GM18951 (cell line): ENCODE data around the gene RGL1.

ENCODE experiments used
- POLR2A ChIP-seq: IDR thresholded peaks from 4 replicates; pipeline ENCODE4 v1.6.1; 2011; ENCODE audit warnings: mild to moderate bottlenecking; ENCODE audit not compliant: insufficient read length, insufficient read depth; ENCODE audit errors: extremely low read depth
- in situ Hi-C: fragments of 300-500 bp; cut with MboI; formaldehyde crosslinking; loops from one replicate; pipeline ENCODE4 v1.12.0; 2022; ENCODE audit warnings: low sequenced_read_pairs, mixed read lengths, inconsistent platforms; ENCODE audit not compliant: unreplicated experiment

The RGL1 gene

GRCh38 chr1:183841950-183842794 is 37.3 kb downstream of the RGL1 start:
- in situ Hi-C loops = no loop called here
- TF ChIP-seq POLR2A = no peak

- in situ Hi-C loops = no loop called here
- TF ChIP-seq POLR2A = no peak
These were observed 37.9 kb downstream of the RGL1 start for GRCh38 chr1:183842795-183843144.

- in situ Hi-C loops = no loop called here
- no peak for TF ChIP-seq POLR2A
These were observed 39.9 kb downstream of the RGL1 start for GRCh38 chr1:183844806-183845205.

GRCh38 chr1:183845681-183846080 is 40.8 kb downstream of the RGL1 start:
- TF ChIP-seq POLR2A = no peak
- in situ Hi-C loops = no loop called here

GRCh38 chr1:183847641-183848040 is 42.7 kb downstream of the RGL1 start:
- no peak for TF ChIP-seq POLR2A
- in situ Hi-C loops = no loop called here

- TF ChIP-seq POLR2A = no peak
- in situ Hi-C loops = no loop called here
These were observed 45.9 kb downstream of the RGL1 start for GRCh38 chr1:183850852-183851251.

GRCh38 chr1:183859119-183859518 is 54.2 kb downstream of the RGL1 start:
- in situ Hi-C loops = no loop called here
- no peak for TF ChIP-seq POLR2A

- in situ Hi-C loops = no loop called here
These were observed 54.9 kb downstream of the RGL1 start for GRCh38 chr1:183859831-183860230.

GRCh38 chr1:183862967-183863366 is 58.0 kb downstream of the RGL1 start:
- in situ Hi-C loops = no loop called here
- TF ChIP-seq POLR2A = no peak

More at GRCh38 chr1:183859831-183860230, 54.9 kb downstream of the RGL1 start:
- TF ChIP-seq POLR2A = no peak

GRCh38 chr1:183863852-183864251 is 58.9 kb downstream of the RGL1 start:
- no peak for TF ChIP-seq POLR2A
- in situ Hi-C loops = no loop called here

- in situ Hi-C loops = no loop called here
- no peak for TF ChIP-seq POLR2A
These were observed 59.7 kb downstream of the RGL1 start for GRCh38 chr1:183864611-183865010.

GRCh38 chr1:183869230-183869629 is 64.3 kb downstream of the RGL1 start:
- in situ Hi-C loops = no loop called here
- no peak for TF ChIP-seq POLR2A

- in situ Hi-C loops = no loop called here
- no peak for TF ChIP-seq POLR2A
These were observed 64.7 kb downstream of the RGL1 start for GRCh38 chr1:183869664-183870063.

GRCh38 chr1:183870351-183871077 is 65.6 kb downstream of the RGL1 start:
- no peak for TF ChIP-seq POLR2A
- in situ Hi-C loops = no loop called here

- TF ChIP-seq POLR2A = no peak
- in situ Hi-C loops = no loop called here
These were observed 66.2 kb downstream of the RGL1 start for GRCh38 chr1:183871142-183871541.
